ENCODE data around the gene TMEM181.

The TMEM181 gene

DNA sequence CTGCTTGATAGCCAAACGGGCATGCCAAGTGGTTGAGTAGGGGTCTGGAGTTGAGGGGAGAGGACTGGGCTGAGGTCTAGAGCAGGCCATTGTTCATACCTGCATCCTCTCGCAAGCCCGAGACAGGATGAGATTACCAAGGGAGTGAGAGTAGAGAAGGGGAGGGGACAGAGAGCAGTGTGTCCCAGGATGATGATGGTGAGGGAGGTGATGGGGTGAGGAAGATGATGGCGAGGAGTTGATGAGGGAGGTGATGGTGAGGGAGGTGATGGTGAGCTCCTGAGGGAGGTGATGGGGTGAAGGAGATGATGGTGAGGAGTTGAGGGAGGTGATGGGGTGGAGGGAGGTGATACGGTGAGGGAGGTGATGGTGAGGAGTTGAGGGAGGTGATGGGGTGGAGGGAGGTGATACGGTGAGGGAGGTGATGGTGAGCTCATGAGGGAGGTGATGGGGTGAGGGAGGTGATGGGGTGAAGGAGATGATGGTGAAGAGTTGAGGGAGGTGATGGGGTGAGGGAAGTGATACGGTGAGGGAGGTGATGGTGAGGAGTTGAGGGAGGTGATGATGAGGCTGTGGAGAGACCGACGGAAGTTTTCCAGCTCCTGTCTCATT lies 6.4 kb downstream of the TMEM181 start:
- Histone ChIP-seq H3K27ac (ENCODE audit: low read depth, low read length) (no peak overlapping the region), H3K4me1 (ENCODE audit: insufficient read depth, low read length) (peaks cover 7% of the 10 kb centered on the region; the same call in 1 of the 2 replicates), H3K9me3 (ENCODE audit: insufficient read depth, low read depth, low read length) (no peaks in the 10 kb centered on the region), H3K9ac (ENCODE audit: low read depth, low read length) (no peak overlapping the region), H3K4me3 (ENCODE audit: low read length) (no peak overlapping the region), H3K27me3 (ENCODE audit: insufficient read depth, low read length) (no peaks in the 10 kb centered on the region), H3K36me3 (ENCODE audit: insufficient read depth, low read length) (no peaks in the 10 kb centered on the region)
- WGBS, result 94% methylated on average over 7 of the region's 9 CpGs

DNA sequence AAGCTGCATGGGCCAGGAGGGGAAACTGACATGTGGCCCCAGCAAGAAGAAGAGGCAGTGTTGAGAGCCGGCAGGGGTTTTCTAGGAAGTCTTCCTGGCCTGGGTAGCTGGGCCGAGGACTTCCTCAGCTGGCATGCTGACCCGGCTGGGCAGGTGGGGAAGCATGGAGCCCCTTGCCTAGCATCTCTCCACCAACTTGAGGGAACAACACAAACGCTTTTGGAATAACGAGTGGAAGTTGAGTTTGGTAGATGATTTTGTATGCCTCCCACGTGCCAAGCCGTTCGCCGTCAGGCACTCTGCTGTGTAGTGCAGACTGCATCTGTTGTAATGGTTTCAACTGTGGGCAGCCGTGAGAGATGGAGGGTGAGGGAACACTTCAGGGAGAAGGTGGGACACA lies 7.3 kb downstream of the TMEM181 start:
- Histone ChIP-seq H3K27me3 (ENCODE audit: insufficient read depth, low read length) (no peaks in the 10 kb centered on the region), H3K4me3 (ENCODE audit: low read length) (no peak overlapping the region), H3K27ac (ENCODE audit: low read depth, low read length) (no peak overlapping the region), H3K4me1 (ENCODE audit: insufficient read depth, low read length) (peaks cover 5% of the 10 kb centered on the region; the same call in 1 of the 2 replicates), H3K9ac (ENCODE audit: low read depth, low read length) (no peak overlapping the region), H3K9me3 (ENCODE audit: insufficient read depth, low read depth, low read length) (no peaks in the 10 kb centered on the region), H3K36me3 (ENCODE audit: insufficient read depth, low read length) (no peaks in the 10 kb centered on the region)
- whole genome bisulfite sequencing, result 92% methylated on average over 10 of the region's 10 CpGs

DNA sequence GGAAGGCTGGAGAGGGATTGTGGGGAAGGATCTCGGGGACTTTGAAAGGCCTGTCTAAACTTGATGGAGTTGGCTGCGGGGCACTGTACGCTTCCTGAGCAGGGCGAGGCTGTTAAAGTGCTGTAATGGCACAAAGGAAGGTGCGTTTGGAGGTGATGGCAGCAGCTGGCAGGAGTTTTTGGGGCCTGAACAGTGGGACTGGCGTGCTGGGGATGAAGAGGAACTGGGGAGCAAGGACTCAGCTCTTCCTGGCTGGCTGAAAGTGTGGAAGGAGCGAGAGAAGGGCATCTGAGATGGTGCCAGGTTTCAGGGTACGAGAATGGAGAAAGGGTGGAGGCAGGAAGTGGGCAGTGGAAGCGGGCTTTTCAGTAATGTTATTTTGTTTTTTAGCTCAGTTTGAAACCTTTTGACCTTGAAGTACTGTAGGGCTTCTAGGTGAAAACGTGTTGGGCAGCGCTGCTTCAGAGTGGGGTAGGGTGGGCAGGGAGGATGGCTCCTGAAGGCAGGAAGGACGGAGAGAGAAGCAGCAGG lies 8.0 kb downstream of the TMEM181 start:
- H3K9me3 ChIP-seq (ENCODE audit: insufficient read depth, low read depth, low read length), result no peaks in the 10 kb centered on the region
- no peak overlapping the region for H3K4me3 ChIP-seq (ENCODE audit: low read length)
- H3K9ac ChIP-seq (ENCODE audit: low read depth, low read length), result no peak overlapping the region
- H3K27me3 ChIP-seq (ENCODE audit: insufficient read depth, low read length), result no peaks in the 10 kb centered on the region
- WGBS, result 84% methylated on average over 12 of the region's 12 CpGs
- H3K27ac ChIP-seq (ENCODE audit: low read depth, low read length), result no peak overlapping the region
- H3K4me1 ChIP-seq (ENCODE audit: insufficient read depth, low read length), result peaks cover 5% of the 10 kb centered on the region; the same call in 1 of the 2 replicates
- no peaks in the 10 kb centered on the region for H3K36me3 ChIP-seq (ENCODE audit: insufficient read depth, low read length)

DNA sequence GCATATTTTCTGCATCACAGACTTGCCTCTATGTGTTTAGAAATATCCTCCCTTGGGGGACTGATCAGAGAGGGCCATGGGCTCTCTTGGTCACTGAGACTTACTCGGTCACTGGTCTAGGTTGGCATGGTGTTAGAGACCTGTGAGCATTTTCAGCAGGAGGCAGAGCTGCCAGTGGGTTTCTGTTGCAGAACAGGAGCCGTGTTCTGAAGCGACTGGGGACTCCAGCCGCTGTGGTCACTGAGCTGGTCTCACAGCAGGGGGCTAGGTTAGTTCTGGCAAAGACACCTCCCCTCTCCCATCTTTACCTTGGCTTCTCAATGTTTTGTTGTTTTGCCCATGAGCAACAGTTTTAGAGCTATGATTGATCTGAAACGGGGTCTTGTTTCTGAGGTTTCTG lies 8.7 kb downstream of the TMEM181 start:
- H3K27ac ChIP-seq (ENCODE audit: low read depth, low read length), result no peak overlapping the region
- 74% methylated on average over 5 of the region's 5 CpGs for WGBS
- no peaks in the 10 kb centered on the region for H3K36me3 ChIP-seq (ENCODE audit: insufficient read depth, low read length)
- H3K9me3 ChIP-seq (ENCODE audit: insufficient read depth, low read depth, low read length), result no peaks in the 10 kb centered on the region
- H3K9ac ChIP-seq (ENCODE audit: low read depth, low read length), result no peak overlapping the region
- H3K4me3 ChIP-seq (ENCODE audit: low read length), result no peak overlapping the region
- peaks cover 5% of the 10 kb centered on the region; the same call in 1 of the 2 replicates for H3K4me1 ChIP-seq (ENCODE audit: insufficient read depth, low read length)
- H3K27me3 ChIP-seq (ENCODE audit: insufficient read depth, low read length), result no peaks in the 10 kb centered on the region

DNA sequence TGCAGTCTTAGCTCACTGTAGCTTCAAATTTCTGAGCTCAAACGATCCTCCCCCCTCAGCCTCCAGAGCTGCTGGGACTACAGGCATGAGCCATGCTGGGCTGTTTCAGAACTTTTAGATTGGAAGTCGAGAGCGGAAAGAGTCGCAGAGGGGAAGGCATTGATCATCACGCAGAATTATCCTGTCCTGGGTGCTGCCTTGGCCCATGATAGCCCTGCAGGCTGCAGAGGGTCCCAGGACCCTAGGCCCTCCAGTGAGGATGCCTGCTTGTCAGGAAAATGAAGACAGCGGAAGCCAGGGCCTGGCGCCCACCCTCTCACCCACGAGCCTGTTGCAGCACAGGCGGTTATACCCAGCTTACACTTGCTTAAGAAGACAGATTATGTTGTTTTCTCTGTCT lies 9.1 kb downstream of the TMEM181 start:
- H3K4me1 ChIP-seq (ENCODE audit: insufficient read depth, low read length), result peaks cover 5% of the 10 kb centered on the region; the same call in 1 of the 2 replicates
- H3K9me3 ChIP-seq (ENCODE audit: insufficient read depth, low read depth, low read length), result no peaks in the 10 kb centered on the region
- H3K27me3 ChIP-seq (ENCODE audit: insufficient read depth, low read length), result no peaks in the 10 kb centered on the region
- no peak overlapping the region for H3K4me3 ChIP-seq (ENCODE audit: low read length)
- no peak overlapping the region for H3K27ac ChIP-seq (ENCODE audit: low read depth, low read length)
- no peaks in the 10 kb centered on the region for H3K36me3 ChIP-seq (ENCODE audit: insufficient read depth, low read length)
- H3K9ac ChIP-seq (ENCODE audit: low read depth, low read length), result no peak overlapping the region
- 94% methylated on average over 9 of the region's 9 CpGs for WGBS

DNA sequence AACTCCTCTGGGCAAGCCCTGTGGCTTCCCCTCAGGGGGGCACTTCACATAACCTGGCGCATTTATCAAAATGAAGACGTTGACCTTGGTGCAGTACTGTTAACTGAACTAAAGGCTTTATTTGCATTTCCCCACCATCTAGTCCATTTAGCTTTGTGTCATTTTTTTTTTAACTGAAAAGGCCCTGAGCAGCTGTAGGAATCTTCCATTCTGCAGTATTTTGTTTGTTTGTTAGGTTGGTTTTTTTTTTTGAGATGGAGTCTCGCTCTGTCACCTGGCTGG lies 10.7 kb downstream of the TMEM181 start:
- no peaks in the 10 kb centered on the region for H3K9me3 ChIP-seq (ENCODE audit: insufficient read depth, low read depth, low read length)
- H3K27me3 ChIP-seq (ENCODE audit: insufficient read depth, low read length), result no peaks in the 10 kb centered on the region
- 97% methylated on average over 3 of the region's 3 CpGs for WGBS
- H3K4me1 ChIP-seq (ENCODE audit: insufficient read depth, low read length), result peaks cover 5% of the 10 kb centered on the region; the same call in 1 of the 2 replicates
- no peak overlapping the region for H3K4me3 ChIP-seq (ENCODE audit: low read length)
- H3K36me3 ChIP-seq (ENCODE audit: insufficient read depth, low read length), result no peaks in the 10 kb centered on the region
- no peak overlapping the region for H3K9ac ChIP-seq (ENCODE audit: low read depth, low read length)
- no peak overlapping the region for H3K27ac ChIP-seq (ENCODE audit: low read depth, low read length)

DNA sequence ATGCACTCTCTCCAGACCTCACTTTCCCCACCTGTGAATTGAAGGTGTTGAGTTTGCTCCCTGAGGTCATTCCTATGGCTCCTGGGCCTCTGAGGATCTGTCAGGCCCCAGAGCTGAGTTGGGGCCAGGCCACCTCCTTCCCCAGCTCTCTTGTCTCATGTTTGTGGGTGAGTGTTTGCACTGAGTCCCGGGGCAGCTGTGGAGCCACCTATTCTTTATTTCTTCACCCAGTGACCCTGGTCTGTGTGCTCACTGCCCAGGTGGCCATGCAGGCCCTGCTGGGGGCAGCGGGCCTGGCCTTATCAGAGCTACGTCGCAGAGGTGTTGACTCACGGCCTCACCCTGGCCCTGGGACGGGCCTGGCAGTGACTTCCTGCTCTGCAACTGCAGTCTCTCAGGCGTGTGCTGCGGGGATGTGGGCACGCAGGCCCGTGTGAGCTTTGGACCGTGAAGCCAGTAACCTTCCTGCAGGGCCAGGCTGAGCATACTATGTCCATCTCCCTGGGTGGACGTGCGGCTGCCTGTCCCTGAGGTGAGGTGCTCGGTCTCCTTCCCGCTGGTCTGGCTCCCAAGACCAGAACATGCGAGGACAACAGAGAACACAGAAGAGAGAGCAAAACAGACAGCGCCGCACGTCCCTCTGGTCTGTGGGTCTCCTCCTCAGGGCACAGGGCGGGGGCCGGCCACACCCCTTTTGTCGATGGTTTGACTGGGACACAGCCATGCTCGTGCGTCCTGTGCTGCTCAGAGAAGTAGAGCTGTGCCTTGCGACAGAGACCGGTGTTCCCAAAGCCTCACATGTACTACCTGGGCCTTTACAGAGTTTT lies 12.1 kb downstream of the TMEM181 start:
- H3K9me3 ChIP-seq (ENCODE audit: insufficient read depth, low read depth, low read length), result no peaks in the 10 kb centered on the region
- 92% methylated on average over 26 of the region's 26 CpGs for WGBS
- H3K27me3 ChIP-seq (ENCODE audit: insufficient read depth, low read length), result no peaks in the 10 kb centered on the region
- peaks cover 10% of the 10 kb centered on the region for H3K4me1 ChIP-seq (ENCODE audit: insufficient read depth, low read length)
- H3K4me3 ChIP-seq (ENCODE audit: low read length), result no peak overlapping the region
- 0 out of 2 replicates have a peak, but pooled peaks cover 1% of the 10 kb centered on the region for H3K36me3 ChIP-seq (ENCODE audit: insufficient read depth, low read length)
- H3K27ac ChIP-seq (ENCODE audit: low read depth, low read length), result no peak overlapping the region
- H3K9ac ChIP-seq (ENCODE audit: low read depth, low read length), result no peak overlapping the region

DNA sequence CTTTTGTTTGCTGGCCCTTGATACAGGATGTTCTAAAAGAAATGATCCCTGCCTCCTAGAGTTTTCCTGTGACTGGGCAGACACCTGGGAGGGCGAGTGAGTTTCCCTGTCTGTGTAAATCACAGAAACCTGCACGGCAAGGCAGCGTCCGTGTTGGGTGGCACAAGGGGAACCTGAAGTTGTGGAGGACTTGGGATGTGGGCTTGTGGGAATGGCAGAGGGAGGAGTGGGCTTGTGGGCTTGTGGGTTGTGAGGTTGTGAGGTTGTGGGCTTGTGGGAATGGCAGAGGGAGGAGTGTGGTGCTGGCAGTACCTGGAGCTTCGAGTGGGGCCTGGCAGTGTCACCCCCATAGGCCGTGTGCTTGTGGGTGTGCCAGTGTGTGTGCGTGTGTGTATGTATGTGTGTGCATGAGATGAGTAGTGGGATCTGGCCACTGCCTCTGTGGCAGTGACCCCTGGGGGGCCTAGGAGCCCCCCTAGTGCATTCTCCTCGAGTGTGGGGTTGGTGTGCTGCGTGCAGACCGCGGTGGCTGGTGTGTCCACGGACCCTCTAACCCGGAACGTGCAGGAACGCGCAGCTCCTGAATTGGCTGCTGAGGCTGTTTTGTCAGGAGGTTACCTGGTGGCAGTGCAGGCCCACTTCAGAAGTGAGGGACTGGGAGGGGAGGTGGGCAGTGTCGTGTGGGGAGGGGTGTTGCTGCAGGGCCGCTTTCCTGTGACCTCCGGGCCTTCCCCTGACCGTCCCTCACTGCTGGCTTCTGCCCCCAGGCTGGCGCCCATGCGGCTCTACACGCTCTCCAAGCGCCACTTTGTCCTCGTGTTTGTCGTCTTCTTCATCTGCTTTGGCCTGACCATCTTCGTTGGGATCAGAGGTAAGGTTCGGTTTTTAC lies 13.0 kb downstream of the TMEM181 start:
- H3K27ac ChIP-seq (ENCODE audit: low read depth, low read length), result no peak overlapping the region
- H3K36me3 ChIP-seq (ENCODE audit: insufficient read depth, low read length), result peaks cover 7% of the 10 kb centered on the region; the same call in 1 of the 2 replicates
- whole genome bisulfite sequencing, result 92% methylated on average over 28 of the region's 28 CpGs
- no peaks in the 10 kb centered on the region for H3K9me3 ChIP-seq (ENCODE audit: insufficient read depth, low read depth, low read length)
- peaks cover 10% of the 10 kb centered on the region for H3K4me1 ChIP-seq (ENCODE audit: insufficient read depth, low read length)
- no peak overlapping the region for H3K4me3 ChIP-seq (ENCODE audit: low read length)
- no peaks in the 10 kb centered on the region for H3K27me3 ChIP-seq (ENCODE audit: insufficient read depth, low read length)
- no peak overlapping the region for H3K9ac ChIP-seq (ENCODE audit: low read depth, low read length)

DNA sequence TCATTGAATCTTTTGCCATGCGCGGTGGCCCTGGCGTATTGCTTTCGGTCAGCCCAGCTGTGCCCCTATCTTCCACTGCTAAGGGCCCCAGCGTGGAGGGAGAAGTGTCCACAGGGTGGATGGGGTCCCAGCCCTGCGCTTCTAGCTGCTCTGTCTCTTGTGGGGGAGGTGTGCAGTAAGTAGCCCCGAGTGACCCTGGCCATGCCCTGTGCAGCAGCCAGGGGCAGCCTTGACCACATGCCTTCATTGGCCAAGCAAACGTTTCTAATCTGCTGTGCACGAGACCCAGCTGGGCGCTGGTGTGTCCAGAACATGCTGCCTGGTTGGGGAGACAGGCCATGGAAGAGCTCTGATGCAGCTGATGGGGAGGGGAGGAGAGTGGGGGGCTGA lies 13.6 kb downstream of the TMEM181 start:
- Histone ChIP-seq H3K4me1 (ENCODE audit: insufficient read depth, low read length) (peaks cover 6% of the 10 kb centered on the region), H3K9me3 (ENCODE audit: insufficient read depth, low read depth, low read length) (no peaks in the 10 kb centered on the region), H3K4me3 (ENCODE audit: low read length) (no peak overlapping the region), H3K36me3 (ENCODE audit: insufficient read depth, low read length) (peaks cover 7% of the 10 kb centered on the region; the same call in 1 of the 2 replicates), H3K9ac (ENCODE audit: low read depth, low read length) (no peak overlapping the region), H3K27ac (ENCODE audit: low read depth, low read length) (no peak overlapping the region), H3K27me3 (ENCODE audit: insufficient read depth, low read length) (no peaks in the 10 kb centered on the region)
- 96% methylated on average over 10 of the region's 10 CpGs for WGBS

DNA sequence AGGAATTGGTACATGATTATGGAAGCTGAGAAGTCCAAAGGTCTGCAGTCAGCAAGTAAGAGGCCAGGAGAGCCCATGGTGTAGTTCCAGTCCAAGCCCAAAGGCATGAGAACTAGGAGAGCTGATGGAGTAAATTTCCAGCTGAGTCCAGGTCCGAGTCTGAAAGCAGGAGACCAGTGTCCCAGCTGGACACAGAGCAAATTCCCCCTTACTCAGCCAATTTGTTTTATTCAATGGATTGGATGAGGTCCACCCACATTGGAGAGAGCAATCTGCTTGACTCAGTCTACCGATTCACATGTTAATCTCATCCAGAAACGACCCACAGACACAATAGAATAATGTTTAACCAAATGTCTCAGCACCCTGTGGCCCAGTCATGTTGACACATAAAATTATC lies 14.9 kb downstream of the TMEM181 start:
- H3K9ac ChIP-seq (ENCODE audit: low read depth, low read length), result no peak overlapping the region
- peaks cover 7% of the 10 kb centered on the region; the same call in 1 of the 2 replicates for H3K36me3 ChIP-seq (ENCODE audit: insufficient read depth, low read length)
- H3K27me3 ChIP-seq (ENCODE audit: insufficient read depth, low read length), result no peaks in the 10 kb centered on the region
- 84% methylated on average over 3 of the region's 3 CpGs for WGBS
- H3K9me3 ChIP-seq (ENCODE audit: insufficient read depth, low read depth, low read length), result no peaks in the 10 kb centered on the region
- peaks cover 5% of the 10 kb centered on the region for H3K4me1 ChIP-seq (ENCODE audit: insufficient read depth, low read length)
- H3K4me3 ChIP-seq (ENCODE audit: low read length), result no peak overlapping the region
- no peak overlapping the region for H3K27ac ChIP-seq (ENCODE audit: low read depth, low read length)

DNA sequence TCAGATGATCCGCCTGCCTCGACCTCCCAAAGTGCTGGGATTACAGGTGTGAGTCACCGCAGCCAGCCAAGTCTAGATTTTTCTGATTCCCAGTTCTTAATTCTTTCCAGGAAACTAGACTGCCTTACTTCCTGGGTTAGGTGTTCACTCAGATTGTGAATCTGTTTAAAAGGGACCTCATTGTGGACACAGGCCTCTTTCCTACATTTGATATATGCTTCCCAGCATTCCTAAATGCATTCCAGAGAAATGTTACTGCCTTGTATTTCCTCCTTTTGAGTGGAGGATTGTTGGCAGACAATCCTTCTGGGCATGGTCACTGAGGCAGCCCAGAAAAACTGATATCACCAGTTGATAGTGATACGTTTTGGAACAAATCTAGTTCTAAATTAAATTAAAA lies 15.7 kb downstream of the TMEM181 start:
- Histone ChIP-seq H3K9ac (ENCODE audit: low read depth, low read length) (no peak overlapping the region), H3K9me3 (ENCODE audit: insufficient read depth, low read depth, low read length) (no peaks in the 10 kb centered on the region), H3K36me3 (ENCODE audit: insufficient read depth, low read length) (peaks cover 7% of the 10 kb centered on the region; the same call in 1 of the 2 replicates), H3K4me3 (ENCODE audit: low read length) (no peak overlapping the region), H3K27ac (ENCODE audit: low read depth, low read length) (no peak overlapping the region), H3K4me1 (ENCODE audit: insufficient read depth, low read length) (peaks cover 5% of the 10 kb centered on the region), H3K27me3 (ENCODE audit: insufficient read depth, low read length) (no peaks in the 10 kb centered on the region)
- 94% methylated on average over 4 of the region's 4 CpGs for WGBS

All from HUES64 (cell line).